HL-60 (cell line): Measurements from ENCODE around the gene UXS1.
"Not testable (repeated sequence)": the region's sequence is repeated elsewhere in the genome, so short reads cannot be mapped to it uniquely, and the experiment has no call there.

Experiments used
- DNase-seq, 2 experiments: peaks; one replicate each; pipeline ENCODE4 v3.0.0-alpha.2; 2010 to 2020; ENCODE audit warnings: low read depth in 1 of 2, low spot score in 1 of 2
- H3K27ac ChIP-seq: fragments of 250-450 bp; sonication (Bioruptor Pico); replicated peaks from 2 replicates; pipeline ENCODE4 v1.5.1; 2020; ENCODE audit warnings: mild to moderate bottlenecking, moderate library complexity
- H3K27me3 ChIP-seq: fragments of 250-450 bp; sonication (Bioruptor Pico); 2 replicates; pipeline ENCODE4 v1.5.1; 2021; ENCODE audit warnings: mild to moderate bottlenecking, moderate library complexity; ENCODE audit not compliant: insufficient read depth, poor library complexity, severe bottlenecking
- H3K4me3 ChIP-seq: replicated peaks from 2 replicates; pipeline ENCODE4 v1.5.1; 2011; ENCODE audit warnings: mild to moderate bottlenecking, control low read depth, low read length; ENCODE audit not compliant: insufficient read depth
- GABPA ChIP-seq: IDR thresholded peaks from 2 replicates; pipeline ENCODE4 v1.6.1; 2012; ENCODE audit warnings: low read depth
- POLR2AphosphoS5 ChIP-seq: IDR thresholded peaks from 2 replicates; pipeline ENCODE4 v1.6.1; 2012; ENCODE audit warnings: low read depth
- SPI1 ChIP-seq: IDR thresholded peaks from 2 replicates; pipeline ENCODE4 v1.6.1; 2012; ENCODE audit warnings: low read depth, mild to moderate bottlenecking, borderline replicate concordance
- long read RNA-seq: library from polyadenylated mRNA; unstranded; transcript quantifications from one replicate; pipeline ENCODE4 v2.0.0, GENCODE V29; 2020
- TF ChIP-seq, protein P1 (sequence below): IDR thresholded peaks from one replicate; pipeline ENCODE4 v1.5.1; 2011; ENCODE audit warnings: low read length, control low read depth, inconsistent platforms; ENCODE audit not compliant: insufficient read depth
- TF ChIP-seq, protein P2 (sequence below): IDR thresholded peaks from 2 replicates; pipeline ENCODE4 v1.6.1; 2012; ENCODE audit warnings: low read depth; ENCODE audit not compliant: insufficient replicate concordance

UXS1 gene
- long read RNA-seq, transcript UXS1-203 (15 exons, 1,839 nt), result major isoform, 106 of 180 reads
- long read RNA-seq, transcript UXS1-201 (15 exons, 2,099 nt), result minor isoform, 36 of 180 reads
- long read RNA-seq, partial matches to known transcripts, result 10 of 180 reads
- long read RNA-seq, other reads (novel, unspliced or antisense), result 28 of 180 reads

DNA sequence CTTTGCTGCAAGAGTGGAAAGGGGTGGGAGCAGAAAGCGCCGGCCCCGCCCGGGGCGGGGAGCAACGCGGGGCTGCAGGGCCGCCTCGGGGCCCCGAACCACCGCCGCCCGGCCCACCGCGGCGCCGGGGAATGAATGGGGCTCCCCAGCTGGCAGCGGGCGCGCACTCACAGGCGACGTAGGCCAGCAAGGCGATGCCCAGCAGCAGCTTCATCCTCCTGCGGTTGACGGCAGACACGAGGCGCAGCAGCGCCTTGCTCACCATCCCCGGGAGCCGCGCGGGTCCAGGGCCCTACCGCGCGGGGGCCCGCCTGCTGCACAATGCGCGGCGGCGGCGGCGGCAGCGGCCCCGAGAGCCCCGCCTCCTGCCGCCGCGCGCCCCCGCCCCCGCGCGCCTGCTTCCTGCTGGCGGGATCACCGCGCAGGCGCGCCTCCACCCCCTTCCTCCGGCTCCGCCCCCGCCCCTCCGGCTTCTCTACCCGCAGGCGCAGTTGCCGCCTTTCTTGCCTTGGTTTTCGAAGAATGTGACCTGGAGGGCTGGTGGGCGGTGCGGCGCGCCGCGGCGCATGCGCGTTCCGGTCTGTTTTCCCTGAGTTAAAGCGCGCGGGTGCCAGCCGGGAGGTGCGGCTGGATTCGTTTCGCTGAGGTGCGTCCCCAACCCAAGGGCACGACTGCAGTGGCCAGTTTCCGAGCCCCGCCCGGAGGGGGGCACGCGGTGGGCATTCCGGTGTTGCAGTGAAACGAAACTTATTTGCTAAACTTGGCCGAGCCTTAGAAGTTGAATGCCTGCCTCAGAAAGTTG is at the start of gene UXS1:
UXS1 (minus strand) TSS at position 325 of the 802 bp plus-strand sequence; CDS start at position 265, 60 bp downstream.
- no peaks in the 10 kb centered on the region for H3K27me3 ChIP-seq

DNA sequence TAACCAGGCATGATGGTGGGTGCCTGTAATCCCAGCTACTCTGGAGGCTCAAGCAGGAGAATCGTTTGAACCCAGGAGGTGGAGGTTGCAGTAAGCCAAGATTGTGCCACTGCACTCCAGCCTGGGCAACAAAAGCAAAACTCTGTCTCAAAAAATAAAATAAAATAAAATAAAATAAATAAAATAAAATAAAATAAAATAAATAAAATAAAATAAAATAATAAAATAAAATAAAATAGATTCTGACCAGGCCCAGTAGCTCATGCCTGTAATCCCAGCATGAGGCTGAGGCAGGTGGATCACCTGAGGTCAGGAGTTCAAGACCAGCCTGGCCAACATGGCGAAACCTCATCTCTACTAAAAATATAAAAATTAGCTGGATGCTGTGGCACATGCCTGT is 45.4 kb upstream of the UXS1 start:
- H3K4me3 ChIP-seq, H3K27ac ChIP-seq, DNase-seq, H3K27me3 ChIP-seq: not testable (repeated sequence)

More for the DNA sequence above, at the start of gene UXS1:
- H3K4me3 ChIP-seq, result peak within 1 kb of the TSS; percentile 67
- TF ChIP-seq, protein P1, sequence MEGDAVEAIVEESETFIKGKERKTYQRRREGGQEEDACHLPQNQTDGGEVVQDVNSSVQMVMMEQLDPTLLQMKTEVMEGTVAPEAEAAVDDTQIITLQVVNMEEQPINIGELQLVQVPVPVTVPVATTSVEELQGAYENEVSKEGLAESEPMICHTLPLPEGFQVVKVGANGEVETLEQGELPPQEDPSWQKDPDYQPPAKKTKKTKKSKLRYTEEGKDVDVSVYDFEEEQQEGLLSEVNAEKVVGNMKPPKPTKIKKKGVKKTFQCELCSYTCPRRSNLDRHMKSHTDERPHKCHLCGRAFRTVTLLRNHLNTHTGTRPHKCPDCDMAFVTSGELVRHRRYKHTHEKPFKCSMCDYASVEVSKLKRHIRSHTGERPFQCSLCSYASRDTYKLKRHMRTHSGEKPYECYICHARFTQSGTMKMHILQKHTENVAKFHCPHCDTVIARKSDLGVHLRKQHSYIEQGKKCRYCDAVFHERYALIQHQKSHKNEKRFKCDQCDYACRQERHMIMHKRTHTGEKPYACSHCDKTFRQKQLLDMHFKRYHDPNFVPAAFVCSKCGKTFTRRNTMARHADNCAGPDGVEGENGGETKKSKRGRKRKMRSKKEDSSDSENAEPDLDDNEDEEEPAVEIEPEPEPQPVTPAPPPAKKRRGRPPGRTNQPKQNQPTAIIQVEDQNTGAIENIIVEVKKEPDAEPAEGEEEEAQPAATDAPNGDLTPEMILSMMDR, result no peak
- TF ChIP-seq POLR2AphosphoS5, result peak; percentile 48; the same call in 1 of the 2 replicates
- no peak for TF ChIP-seq SPI1
- TF ChIP-seq GABPA, result no peak
- H3K27ac ChIP-seq, result peak within 1 kb of the TSS; percentile 67
- DNase-seq, result peak; percentile 80 to 97

DNA sequence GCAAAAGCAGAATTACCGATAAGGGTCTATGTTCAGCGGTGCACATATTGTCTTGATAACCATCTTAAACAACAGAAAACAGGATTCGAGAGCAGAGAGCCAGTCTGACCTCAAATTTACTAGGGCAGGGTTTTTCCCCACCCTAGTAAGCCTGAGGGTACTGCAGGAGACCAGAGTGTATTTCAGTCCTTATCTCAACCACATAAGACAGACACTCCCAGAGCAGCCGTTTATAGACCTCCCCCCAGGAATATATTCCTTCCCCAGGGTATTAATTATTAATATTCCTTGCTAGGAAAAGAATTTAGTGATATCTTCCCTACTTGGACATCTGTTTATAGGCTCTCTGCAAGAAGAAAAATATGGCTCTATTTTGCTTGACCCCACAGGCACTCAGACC is 41.3 kb upstream of the UXS1 start:
- not testable (repeated sequence) for H3K27me3 ChIP-seq, H3K4me3 ChIP-seq, DNase-seq, H3K27ac ChIP-seq

DNA sequence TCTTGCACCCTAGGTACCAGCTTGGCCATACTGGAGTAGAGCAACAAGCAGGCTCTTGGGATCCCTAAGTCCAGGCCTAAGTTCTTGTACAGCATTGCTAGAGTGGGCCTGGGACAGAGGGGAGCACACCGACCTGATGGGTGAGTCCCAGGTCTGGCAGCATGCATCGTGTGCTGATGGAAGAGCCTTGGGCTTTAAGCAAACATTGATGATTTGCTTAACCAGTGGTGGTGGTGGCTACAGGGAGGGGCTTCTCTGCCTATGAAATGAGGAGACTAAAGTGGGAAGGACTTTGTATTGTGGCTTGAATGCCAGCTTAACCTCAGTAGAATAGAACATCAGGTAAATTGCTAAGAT is 39.2 kb upstream of the UXS1 start:
- DNase-seq, result no peak
- Histone ChIP-seq H3K4me3 (no peak overlapping the region), H3K27ac (no peak overlapping the region), H3K27me3 (no peaks in the 10 kb centered on the region)
- TF ChIP-seq SPI1, result no peak
- TF ChIP-seq, protein P1, result no peak
- TF ChIP-seq POLR2AphosphoS5, result no peak
- no peak for TF ChIP-seq GABPA
- TF ChIP-seq, protein P2, sequence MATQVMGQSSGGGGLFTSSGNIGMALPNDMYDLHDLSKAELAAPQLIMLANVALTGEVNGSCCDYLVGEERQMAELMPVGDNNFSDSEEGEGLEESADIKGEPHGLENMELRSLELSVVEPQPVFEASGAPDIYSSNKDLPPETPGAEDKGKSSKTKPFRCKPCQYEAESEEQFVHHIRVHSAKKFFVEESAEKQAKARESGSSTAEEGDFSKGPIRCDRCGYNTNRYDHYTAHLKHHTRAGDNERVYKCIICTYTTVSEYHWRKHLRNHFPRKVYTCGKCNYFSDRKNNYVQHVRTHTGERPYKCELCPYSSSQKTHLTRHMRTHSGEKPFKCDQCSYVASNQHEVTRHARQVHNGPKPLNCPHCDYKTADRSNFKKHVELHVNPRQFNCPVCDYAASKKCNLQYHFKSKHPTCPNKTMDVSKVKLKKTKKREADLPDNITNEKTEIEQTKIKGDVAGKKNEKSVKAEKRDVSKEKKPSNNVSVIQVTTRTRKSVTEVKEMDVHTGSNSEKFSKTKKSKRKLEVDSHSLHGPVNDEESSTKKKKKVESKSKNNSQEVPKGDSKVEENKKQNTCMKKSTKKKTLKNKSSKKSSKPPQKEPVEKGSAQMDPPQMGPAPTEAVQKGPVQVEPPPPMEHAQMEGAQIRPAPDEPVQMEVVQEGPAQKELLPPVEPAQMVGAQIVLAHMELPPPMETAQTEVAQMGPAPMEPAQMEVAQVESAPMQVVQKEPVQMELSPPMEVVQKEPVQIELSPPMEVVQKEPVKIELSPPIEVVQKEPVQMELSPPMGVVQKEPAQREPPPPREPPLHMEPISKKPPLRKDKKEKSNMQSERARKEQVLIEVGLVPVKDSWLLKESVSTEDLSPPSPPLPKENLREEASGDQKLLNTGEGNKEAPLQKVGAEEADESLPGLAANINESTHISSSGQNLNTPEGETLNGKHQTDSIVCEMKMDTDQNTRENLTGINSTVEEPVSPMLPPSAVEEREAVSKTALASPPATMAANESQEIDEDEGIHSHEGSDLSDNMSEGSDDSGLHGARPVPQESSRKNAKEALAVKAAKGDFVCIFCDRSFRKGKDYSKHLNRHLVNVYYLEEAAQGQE, result no peak

DNA sequence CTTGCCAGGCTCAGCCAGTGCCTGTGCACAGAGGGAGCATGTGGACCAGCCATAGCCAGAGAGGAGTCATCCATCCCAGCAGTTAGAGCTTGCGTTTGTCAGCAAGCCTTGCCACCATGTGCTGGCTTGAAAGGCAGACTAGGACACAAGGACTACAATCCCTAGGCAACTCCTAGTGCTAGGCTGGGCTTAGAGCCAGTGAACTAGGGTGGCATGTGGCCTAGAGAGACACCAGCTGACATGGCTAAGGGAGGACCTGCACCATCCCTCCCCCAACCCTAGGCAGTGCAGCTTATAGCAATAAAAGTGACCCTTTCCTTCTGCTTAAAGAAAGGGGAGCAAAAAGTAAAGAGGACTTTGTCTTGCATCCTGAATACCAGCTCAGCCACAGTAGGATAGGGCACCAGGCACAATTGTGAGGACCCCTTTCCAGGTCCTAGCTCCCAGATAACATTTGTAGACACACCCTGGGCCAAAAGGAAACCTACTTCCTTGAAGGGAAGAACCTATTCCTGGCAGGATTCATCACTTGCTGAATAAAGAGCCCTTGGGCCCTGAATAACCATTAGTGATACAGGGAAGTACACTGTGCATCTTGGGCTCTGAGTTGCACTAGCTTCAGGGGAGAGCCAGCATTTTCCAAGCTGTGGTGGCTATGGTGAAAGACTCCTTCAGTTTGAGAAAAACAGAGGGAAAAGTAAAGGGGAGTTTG is 38.7 kb upstream of the UXS1 start:
- Histone ChIP-seq H3K27me3 (no peaks in the 10 kb centered on the region), H3K27ac (no peak overlapping the region), H3K4me3 (no peak overlapping the region)
- DNase-seq, result no peak
- TF ChIP-seq, protein P2, result no peak
- TF ChIP-seq, protein P1, result no peak
- TF ChIP-seq SPI1 (no peak), GABPA (no peak), POLR2AphosphoS5 (no peak)
